ENCODE measurements around the gene DNMT3A. TPM values are rescaled to one million over a fixed set of nuclear protein-coding genes. Genes with fewer than 3 reads are reported as not detected.

Gene DNMT3A
- total RNA-seq, 1 experiment from 2014 or later, result 215 TPM

- no peaks in the 10 kb centered on the region for H3K9me3 ChIP-seq (ENCODE audit: control insufficient read depth, low read depth, low read length)
- Mint-ChIP-seq H3K27ac (no peak overlapping the region), H3K9me3 (no peaks in the 10 kb centered on the region), H3K4me1 (peaks cover 28 to 33% of the 10 kb centered on the region in 2 experiments), H3K36me3 (ENCODE audit: insufficient read depth in 1 of 3, low read depth in 3 of 3) (no peaks in the 10 kb centered on the region; a peak in 1 of 7 replicates), H3K27me3 (ENCODE audit: low read depth) (peaks cover 1% of the 10 kb centered on the region; the same call in 1 of the 2 replicates), H3K4me3 (no peak overlapping the region)
- H4K8ac ChIP-seq (replicated peaks; ENCODE audit: insufficient read length, low read depth, low read length), result no peak overlapping the region
- TF ChIP-seq, protein P1, sequence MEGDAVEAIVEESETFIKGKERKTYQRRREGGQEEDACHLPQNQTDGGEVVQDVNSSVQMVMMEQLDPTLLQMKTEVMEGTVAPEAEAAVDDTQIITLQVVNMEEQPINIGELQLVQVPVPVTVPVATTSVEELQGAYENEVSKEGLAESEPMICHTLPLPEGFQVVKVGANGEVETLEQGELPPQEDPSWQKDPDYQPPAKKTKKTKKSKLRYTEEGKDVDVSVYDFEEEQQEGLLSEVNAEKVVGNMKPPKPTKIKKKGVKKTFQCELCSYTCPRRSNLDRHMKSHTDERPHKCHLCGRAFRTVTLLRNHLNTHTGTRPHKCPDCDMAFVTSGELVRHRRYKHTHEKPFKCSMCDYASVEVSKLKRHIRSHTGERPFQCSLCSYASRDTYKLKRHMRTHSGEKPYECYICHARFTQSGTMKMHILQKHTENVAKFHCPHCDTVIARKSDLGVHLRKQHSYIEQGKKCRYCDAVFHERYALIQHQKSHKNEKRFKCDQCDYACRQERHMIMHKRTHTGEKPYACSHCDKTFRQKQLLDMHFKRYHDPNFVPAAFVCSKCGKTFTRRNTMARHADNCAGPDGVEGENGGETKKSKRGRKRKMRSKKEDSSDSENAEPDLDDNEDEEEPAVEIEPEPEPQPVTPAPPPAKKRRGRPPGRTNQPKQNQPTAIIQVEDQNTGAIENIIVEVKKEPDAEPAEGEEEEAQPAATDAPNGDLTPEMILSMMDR (conservative IDR thresholded peaks at IDR 0.05), result no peak
- no peak overlapping the region for H2BK12ac ChIP-seq (ENCODE audit: insufficient read length, low read depth, low read length)
- no peaks in the 10 kb centered on the region for H3K27me3 ChIP-seq (ENCODE audit: insufficient read depth, low read length)
- no CpG with 5 or more reads among the region's 7 CpGs for WGBS (ENCODE audit: extremely low coverage, insufficient read length, low lambda C conversion rate)
- H3K79me1 ChIP-seq (ENCODE audit: insufficient read depth, low read depth, low read length, poor library complexity, severe bottlenecking), result no peaks in the 10 kb centered on the region
- H2AFZ ChIP-seq (ENCODE audit: low read length), result no peak overlapping the region
- H3T11ph ChIP-seq (ENCODE audit: low read length), result no peak overlapping the region
- no peak overlapping the region for H2BK5ac ChIP-seq (ENCODE audit: insufficient read length, low read length)
- H2AK5ac ChIP-seq (ENCODE audit: insufficient read length, low read length), result no peak overlapping the region
- no peak overlapping the region for H3K4ac ChIP-seq (ENCODE audit: low read depth, low read length)
- no peak for DNase-seq
- no peak overlapping the region for H3K4me2 ChIP-seq (ENCODE audit: insufficient read depth, insufficient read length, low read length)
- no peak overlapping the region for H2BK120ac ChIP-seq (ENCODE audit: low read depth, low read length, poor library complexity, severe bottlenecking)
- H3K27ac ChIP-seq (ENCODE audit: insufficient read length, low read depth, low read length), result no peak overlapping the region
- H3K79me2 ChIP-seq (ENCODE audit: insufficient read depth, low read length), result no peaks in the 10 kb centered on the region
- no peak overlapping the region for H3K9ac ChIP-seq (ENCODE audit: extremely low read depth, insufficient read length, low read length)
- peaks cover 5% of the 10 kb centered on the region; the same call in 1 of the 2 replicates for H3K4me1 ChIP-seq (ENCODE audit: insufficient read depth, low read length)
- no peaks in the 10 kb centered on the region for H3K23me2 ChIP-seq (ENCODE audit: insufficient read length, low read depth, low read length, poor library complexity, severe bottlenecking)
- H4K20me1 ChIP-seq (ENCODE audit: control insufficient read depth, insufficient read depth, insufficient read length), result no peaks in the 10 kb centered on the region
- no peak overlapping the region for H2BK15ac ChIP-seq (ENCODE audit: low read depth, low read length)
- H4K5ac ChIP-seq (ENCODE audit: insufficient read length, low read depth, low read length), result no peak overlapping the region
- H3K23ac ChIP-seq (ENCODE audit: insufficient read length, low read depth, low read length), result no peak overlapping the region
- no peak overlapping the region for H3K56ac ChIP-seq (ENCODE audit: insufficient read length, low read depth, low read length)
- H2BK20ac ChIP-seq (ENCODE audit: low read depth, low read length, poor library complexity, severe bottlenecking), result no peak overlapping the region
- H3K14ac ChIP-seq (ENCODE audit: insufficient read depth, low read length), result no peak overlapping the region
- no peak overlapping the region for H4K91ac ChIP-seq (ENCODE audit: insufficient read length, low read depth, low read length)
- H3K18ac ChIP-seq (ENCODE audit: insufficient read length, low read depth, low read length), result no peak overlapping the region
These were observed 48.6 kb downstream of the DNMT3A start for GRCh38 chr2:25293145-25293544.

All from H9 (cell line).